ENCODE data around the gene VTI1B.
"Not testable (repeated sequence)": the region's sequence is repeated elsewhere in the genome, so short reads cannot be mapped to it uniquely, and the experiment has no call there.

The VTI1B gene

DNA sequence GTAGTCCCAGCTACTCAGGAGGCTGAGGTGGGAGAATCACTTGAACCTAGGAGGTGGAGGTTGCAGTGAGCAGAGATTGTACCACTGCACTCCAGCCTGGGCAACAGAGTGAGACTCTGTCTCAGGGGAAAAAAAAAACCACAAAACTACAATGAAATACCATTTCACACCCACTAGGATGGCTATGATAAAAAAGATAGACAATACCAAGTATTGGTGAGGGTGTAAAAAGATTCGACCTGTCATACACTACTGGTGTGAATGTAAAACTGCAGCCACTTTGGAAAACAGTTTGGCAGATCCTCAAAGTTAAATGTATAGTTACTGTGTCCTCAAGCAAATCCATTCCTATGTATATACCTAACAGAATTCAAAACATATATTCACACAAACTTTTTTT lies 48.3 kb downstream of the VTI1B start:
- DNase-seq: not testable (repeated sequence)

DNA sequence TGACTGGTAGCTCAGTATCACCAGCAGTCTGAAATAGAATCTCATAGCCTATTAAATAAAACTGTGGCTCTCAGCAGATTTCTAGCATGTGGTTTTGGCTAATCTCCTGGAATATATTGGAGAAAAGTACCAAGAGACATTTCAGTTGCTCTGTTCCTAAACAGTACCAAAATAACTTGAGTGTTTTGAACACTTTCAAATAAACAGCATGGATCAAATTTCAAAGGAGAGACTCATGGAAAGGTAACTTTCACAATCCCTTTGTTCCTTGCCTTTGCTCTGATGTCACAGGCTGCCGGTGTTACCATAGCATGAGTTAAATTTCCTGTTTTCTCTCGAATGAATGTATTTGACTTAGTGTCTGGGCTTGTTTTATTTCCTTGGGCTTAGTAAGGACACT lies 51.3 kb downstream of the VTI1B start:
- no peak for DNase-seq

DNA sequence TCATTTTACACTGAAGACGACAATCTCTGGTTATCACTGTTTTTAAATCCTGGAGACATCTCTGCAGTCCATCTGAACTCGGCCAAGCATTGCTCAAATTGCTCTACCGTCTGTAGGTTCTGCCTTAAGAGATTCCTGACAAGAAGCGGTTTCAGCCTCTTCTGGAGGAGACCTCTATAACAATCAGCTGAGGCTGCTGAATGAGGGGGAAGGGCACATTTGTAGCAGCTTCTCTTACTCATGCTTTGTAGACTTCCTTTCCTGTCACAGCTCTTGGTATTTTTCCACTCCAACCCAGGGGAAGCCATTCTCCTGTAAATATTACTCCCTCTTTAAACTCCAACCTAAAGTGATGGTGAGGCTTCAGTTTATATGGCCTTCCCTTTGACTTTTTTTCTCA lies 51.8 kb downstream of the VTI1B start:
- DNase-seq: no peak

DNA sequence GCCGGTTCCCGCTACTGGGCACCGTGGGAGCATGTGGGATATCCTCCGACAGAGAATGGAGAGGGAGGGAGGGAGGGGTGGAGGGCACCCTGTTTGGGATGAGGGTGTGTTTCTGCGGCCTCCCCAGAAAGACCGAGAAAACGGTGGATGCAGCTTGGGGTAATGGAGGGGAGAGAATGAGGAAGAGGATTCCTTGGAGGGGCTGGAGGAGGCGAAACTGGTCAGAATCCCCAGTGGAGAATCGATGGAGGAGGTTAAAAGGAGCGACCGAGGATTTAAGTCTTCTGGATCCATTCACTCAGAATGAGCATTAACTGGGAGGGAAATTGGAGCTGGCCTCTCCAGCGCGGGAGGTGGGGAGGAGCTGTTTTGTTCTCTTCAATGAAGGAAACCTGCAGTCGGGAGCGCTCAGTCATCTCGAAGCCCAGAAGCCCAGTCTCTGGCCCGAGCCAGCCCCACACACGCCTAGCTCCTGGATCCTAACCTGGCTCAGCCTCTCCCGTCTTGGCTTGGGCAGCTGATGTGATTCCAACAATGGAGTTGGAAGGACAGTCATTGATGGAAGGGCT lies 54.1 kb downstream of the VTI1B start:
- peak; percentile 17 for DNase-seq

DNA sequence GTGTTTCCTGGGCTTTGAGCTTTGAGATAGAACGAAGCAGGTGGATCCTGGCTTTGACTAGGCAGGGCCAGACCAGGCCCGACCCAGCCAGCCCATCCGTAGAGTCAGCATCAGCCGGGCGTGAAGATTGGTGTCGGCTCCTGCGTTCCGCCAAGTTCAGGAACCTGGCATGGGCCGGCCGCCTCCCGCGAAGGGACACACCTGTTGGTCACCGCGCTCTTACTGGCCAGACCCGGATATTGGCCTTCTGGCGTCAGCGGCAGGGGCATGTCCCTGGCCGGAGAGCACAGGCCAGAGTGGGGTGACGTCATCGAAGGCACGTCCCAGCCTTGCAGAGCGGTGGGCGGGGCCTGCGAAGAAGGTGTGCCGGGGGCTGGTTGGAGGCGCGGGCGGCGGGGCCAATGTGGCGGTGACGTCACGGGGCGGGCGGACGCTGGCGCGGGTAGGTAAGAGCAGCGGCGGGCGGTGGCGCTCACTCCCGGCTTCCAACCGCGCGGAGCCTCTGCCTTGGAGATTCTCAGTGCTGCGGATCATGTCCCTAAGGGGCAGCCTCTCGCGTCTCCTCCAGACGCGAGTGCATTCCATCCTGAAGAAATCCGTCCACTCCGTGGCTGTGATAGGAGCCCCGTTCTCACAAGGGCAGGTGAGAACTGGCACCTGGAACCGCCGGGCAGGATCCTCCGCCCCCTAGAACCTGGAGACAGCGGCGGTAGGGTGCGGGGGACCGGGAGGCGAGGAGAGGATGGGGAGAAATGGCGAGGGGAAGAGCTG lies 54.8 kb downstream of the VTI1B start, which contains the start of gene ARG2:
Gene ARG2, plus strand, starts transcription at position 475 of the 771 bp plus-strand sequence. Its CDS starts 58 bp downstream, at position 533.
- peak; percentile 86 for DNase-seq

DNA sequence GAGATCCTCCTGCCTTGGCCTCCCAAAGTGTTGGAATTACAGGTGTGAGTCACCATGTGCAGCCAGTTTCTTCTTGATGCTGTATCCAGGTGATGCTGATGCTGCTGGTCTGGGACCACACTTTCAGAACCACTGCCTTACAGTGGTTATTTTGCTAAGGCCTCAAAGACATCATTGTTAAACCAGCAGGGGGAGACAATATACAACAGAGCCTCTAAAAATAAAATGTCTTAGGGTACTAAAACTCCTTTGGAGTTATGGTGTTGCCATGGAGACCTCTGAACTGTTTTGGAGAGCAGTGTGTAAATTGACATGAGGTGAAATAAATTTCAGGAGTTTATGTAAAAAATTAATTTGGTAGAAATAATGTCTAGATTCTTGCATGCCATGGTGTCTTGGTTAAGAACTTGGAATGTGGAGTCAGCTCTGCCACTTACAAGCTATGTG lies 55.8 kb downstream of the VTI1B start:
- peak; percentile 35 for DNase-seq

DNA sequence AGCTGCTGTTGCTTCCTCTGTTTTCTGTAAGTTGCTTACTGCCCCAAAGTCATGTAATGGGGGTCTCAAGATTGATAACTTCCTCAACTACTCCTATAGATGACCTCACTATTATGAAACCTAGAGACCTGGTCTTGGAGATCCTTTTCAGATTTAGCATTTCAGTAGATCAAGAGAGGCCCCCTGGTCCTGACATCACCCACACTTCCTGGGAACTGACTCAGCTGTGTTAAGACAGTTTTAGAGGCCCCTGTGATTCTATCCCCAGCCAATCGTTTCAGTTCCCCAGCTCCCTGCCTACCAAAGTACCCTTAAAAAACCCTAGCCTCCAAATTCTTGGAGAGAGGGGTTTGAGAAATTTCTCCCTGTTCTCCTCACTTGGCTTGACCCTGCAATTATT lies 63.9 kb downstream of the VTI1B start:
- no peak for DNase-seq

DNA sequence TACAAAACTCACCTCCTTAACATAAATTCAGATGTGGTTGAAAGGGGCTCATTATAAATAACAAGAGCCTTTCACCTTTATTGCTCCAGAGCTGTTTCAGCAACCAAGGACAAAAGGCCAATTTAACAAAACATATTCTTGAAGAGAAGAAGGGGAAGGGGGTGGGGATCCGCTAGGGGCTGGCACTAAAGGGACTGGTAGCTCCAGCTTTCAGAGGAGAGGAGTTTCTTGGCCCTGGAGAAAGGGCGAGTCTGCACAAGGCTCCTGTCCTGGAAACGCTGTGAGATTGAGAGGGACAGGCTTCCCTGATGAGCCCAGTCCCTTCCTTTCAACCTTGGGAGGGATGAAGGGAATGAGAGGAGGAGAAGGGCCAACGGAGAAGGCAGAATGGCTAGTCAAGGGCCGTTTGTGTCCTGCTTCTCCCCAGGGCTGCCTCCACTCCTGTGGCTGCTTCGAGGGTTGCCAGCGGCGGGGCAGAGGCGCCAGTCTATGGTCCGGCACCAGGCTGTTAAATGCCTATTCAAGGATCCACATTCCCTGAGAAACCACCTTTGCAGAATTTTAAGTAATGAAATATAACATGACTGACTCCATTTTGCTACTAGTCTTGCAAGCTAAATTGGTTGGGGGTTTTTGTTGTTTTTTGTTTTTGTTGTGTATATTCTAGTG lies 64.7 kb downstream of the VTI1B start:
- DNase-seq: no peak

DNA sequence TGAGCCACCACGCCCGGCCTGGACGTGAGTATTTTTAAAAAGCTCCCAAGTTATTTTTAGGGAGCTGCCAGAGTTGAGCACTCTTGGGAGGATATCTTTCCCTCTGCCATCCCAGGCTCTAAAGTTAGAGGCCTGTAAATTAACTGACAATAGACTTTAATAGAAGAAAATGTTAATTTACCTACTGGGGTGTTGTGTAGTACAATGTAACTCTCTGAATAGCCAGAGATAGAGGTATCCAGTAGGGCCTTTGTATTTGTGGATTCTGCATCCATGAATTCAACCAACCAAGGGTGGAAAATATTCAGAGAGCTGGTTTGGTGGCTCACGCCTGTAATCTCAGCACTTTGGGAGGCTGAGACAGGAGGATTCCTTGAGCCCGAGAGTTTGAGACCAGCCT lies 66.8 kb downstream of the VTI1B start:
- no peak for DNase-seq

DNA sequence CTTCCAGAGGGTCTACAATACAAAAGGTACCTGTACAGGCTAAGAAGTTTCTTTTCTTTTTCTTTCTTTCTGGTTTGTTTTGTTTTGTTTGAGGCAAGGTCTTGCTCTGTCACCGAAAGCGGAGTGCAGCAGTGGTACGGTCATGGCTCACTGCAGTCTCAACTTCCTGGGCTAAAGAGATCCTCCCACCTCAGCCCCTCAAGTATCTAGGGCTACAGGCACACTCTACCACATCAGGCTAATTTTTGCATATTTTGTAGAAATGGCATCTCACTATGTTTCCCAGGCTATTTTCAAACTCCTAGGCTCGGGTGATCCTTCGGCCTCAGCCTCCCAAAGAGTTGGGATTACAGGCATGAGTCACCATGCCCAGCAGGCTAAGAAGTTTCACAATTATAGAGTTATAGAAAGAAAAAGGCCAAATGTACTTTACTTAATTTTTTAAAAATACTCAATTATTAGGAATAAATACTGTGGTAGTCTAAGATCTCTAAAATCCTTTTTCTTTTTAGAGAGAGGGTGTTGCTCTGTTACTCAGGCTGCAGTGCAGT lies 71.4 kb downstream of the VTI1B start:
- no peak for DNase-seq

DNA sequence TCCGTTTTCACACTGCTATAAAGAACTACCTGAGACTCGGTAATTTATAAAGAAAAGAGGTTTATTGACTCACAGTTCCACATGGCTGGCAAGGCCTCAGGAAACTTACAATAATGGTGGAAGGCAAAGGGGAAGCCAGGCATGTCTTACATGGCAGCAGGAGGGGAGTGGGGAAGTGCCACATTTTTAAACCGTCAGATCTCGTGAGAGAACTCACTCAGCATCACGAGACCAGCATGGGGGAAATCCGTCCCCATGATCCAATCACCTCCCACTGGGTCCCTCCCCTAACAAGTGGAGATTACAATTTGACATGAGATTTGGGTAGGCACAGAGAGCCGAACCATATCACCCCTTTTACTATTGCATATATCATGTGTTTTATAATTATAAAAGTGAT lies 72.4 kb downstream of the VTI1B start:
- no peak for DNase-seq

DNA sequence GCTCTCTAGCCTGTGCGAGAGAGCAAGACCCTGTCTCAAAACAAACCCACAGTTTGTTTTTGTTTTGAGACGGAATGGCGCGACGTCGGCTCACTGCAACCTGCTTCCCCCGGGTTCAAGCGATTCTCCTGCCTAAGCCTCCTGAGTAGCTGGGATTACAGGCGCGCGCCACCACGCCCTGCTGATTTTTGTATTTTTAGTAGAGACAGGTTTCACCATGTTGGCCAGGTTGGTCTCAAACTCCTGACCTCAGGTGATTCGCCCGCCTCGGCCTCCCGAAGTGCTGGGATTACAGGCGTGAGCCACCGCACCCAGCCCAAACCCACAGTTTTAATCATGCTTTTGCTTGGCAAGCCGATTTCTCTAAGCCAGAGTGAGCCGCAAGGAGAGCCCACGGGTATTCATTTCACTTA lies 73.9 kb downstream of the VTI1B start:
- DNase-seq: not testable (repeated sequence)

DNA sequence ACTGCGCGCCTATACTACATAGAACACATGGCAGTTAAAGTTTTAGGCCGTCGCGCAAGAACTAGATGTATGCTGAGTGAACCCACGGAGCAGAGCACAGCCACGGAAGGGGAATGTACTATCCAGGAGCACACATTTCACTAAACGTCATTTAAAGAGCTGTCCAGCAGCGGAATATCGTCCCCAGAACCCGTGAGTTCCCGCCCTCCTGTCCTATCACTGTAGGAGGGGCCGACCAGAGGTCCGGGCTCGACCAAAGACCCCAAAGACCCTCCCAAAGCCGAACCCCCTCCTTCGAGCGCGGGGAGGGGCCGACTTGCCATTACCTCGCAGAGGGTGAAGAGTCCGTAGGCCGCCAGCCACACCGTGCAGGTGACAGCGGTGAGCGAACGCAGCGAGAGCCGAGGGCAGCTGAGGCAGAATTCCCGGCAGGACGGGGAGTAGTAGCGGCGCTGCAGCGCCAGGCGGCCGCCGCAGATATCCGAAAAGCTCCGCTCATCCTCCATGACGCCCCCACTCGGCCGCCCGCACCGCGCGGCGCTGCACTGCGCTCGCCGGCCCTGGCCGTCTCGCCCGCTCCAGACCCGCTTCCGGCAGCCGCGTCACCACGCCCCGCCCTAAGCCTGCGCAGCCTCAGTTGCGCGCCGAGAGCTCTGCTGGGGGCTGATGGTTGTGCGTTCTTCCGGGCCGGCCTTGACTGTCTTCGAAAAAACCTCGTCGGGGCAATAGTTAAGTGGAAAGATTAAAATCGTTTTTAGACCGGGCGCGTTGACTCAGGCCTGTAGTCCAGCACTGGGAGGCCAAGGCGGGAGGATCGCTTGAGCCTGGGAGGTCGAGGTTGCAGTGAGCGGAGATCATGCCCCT lies 74.5 kb downstream of the VTI1B start, which contains the start of gene PIGH:
Gene PIGH, minus strand, starts transcription at position 571 of the 864 bp plus-strand sequence. Its CDS starts 65 bp downstream, at position 506.
- DNase-seq: peak; percentile 87
